Ishikawa (cell line): ENCODE data around the gene MYDGF.

ENCODE experiments used
- CEBPB ChIP-seq: IDR thresholded peaks from 2 replicates; pipeline ENCODE4 v1.6.1; 2012
- EGR1 ChIP-seq: IDR thresholded peaks from 2 replicates; pipeline ENCODE4 v1.6.1; 2012
- EP300 ChIP-seq: IDR thresholded peaks from 2 replicates; pipeline ENCODE4 v1.6.1; 2012; ENCODE audit warnings: borderline replicate concordance
- YY1 ChIP-seq: IDR thresholded peaks from 2 replicates; pipeline ENCODE4 v1.6.1; 2012; ENCODE audit warnings: low read depth
- ZBTB7A ChIP-seq: IDR thresholded peaks from 2 replicates; pipeline ENCODE4 v1.6.1; 2012; ENCODE audit warnings: low read depth
- TF ChIP-seq, protein P1 (sequence below): IDR thresholded peaks from 2 replicates; pipeline ENCODE4 v1.6.1; 2012; ENCODE audit warnings: low read depth, mild to moderate bottlenecking

DNA sequence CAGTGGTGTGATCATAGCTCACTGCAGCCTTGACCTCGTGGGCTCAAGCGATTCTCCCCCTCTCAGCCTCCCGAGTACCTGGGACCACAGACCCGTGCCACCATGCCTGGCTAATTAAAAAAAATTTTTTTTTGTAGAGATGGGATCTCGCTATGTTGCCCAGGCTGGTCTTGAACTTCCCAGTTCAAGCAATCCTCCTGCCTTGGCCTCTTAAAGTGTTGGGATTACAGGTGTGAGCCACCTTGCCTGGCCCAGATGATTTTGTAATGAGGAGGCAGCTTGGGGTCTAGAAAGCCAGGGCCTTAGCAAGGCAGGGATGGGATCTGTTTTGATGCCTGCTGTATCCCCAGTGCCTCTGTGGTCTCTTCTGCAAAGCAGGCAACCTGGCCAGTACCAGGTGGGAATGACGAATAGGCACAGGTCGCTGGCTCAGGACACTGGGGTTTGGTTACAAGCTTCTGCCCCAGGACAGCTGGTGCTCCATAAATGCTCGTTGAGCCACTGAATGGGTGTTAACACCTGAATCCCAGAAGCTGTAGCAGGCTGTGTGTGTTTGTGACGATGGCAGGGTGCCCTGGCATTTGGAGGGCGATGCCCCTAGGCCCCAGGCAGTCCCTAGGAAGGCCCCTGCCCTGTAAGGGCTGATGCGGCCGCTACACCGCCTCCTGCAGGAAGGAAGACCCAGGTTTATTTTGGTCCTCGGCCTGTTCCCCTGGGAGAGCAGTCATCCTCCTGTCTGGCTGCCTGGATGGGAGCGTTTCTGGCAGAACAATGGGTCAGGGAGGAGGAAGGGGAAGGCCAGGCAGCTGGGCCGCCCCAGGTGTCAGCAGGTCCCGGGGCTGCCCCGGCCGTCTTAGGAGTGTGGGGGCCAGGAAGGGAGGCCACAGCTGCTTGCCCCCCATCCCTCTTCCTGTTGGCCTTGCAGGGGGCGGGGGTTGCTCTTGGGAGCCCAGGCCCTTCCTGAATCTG lies 22.2 kb downstream of the MYDGF start:
- TF ChIP-seq, protein P1, sequence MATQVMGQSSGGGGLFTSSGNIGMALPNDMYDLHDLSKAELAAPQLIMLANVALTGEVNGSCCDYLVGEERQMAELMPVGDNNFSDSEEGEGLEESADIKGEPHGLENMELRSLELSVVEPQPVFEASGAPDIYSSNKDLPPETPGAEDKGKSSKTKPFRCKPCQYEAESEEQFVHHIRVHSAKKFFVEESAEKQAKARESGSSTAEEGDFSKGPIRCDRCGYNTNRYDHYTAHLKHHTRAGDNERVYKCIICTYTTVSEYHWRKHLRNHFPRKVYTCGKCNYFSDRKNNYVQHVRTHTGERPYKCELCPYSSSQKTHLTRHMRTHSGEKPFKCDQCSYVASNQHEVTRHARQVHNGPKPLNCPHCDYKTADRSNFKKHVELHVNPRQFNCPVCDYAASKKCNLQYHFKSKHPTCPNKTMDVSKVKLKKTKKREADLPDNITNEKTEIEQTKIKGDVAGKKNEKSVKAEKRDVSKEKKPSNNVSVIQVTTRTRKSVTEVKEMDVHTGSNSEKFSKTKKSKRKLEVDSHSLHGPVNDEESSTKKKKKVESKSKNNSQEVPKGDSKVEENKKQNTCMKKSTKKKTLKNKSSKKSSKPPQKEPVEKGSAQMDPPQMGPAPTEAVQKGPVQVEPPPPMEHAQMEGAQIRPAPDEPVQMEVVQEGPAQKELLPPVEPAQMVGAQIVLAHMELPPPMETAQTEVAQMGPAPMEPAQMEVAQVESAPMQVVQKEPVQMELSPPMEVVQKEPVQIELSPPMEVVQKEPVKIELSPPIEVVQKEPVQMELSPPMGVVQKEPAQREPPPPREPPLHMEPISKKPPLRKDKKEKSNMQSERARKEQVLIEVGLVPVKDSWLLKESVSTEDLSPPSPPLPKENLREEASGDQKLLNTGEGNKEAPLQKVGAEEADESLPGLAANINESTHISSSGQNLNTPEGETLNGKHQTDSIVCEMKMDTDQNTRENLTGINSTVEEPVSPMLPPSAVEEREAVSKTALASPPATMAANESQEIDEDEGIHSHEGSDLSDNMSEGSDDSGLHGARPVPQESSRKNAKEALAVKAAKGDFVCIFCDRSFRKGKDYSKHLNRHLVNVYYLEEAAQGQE, result no peak
- no peak for TF ChIP-seq EP300
- TF ChIP-seq EGR1, result no peak
- no peak for TF ChIP-seq CEBPB
- TF ChIP-seq ZBTB7A, result no peak
- no peak for TF ChIP-seq YY1
